GM19467 (cell line): ENCODE data around the gene ADAMTS16.

Experiments used
- ATAC-seq: cut with Tn5 transposase; IDR thresholded peaks from one replicate; pipeline ENCODE4 v1.9.1; 2021; ENCODE audit warnings: mild to moderate bottlenecking, moderate library complexity; ENCODE audit not compliant: unreplicated experiment

Gene ADAMTS16

GRCh38 chr5:5306696-5307095 lies 166.6 kb downstream of the ADAMTS16 start:
- no peak for ATAC-seq

- ATAC-seq = no peak
Measured at GRCh38 chr5:5308319-5308718, 168.2 kb downstream of the ADAMTS16 start.

GRCh38 chr5:5309645-5310044 lies 169.5 kb downstream of the ADAMTS16 start:
- ATAC-seq = no peak

- no peak for ATAC-seq
Measured at GRCh38 chr5:5313101-5313635, 173.0 kb downstream of the ADAMTS16 start.

- no peak for ATAC-seq
Measured at GRCh38 chr5:5314166-5314565, 174.0 kb downstream of the ADAMTS16 start.

GRCh38 chr5:5314626-5315025 lies 174.5 kb downstream of the ADAMTS16 start:
- no peak for ATAC-seq

GRCh38 chr5:5315068-5315980 lies 175.2 kb downstream of the ADAMTS16 start:
- ATAC-seq = no peak

- no peak for ATAC-seq
Measured at GRCh38 chr5:5316334-5316733, 176.2 kb downstream of the ADAMTS16 start.

- ATAC-seq = no peak
Measured at GRCh38 chr5:5317976-5318375, 177.8 kb downstream of the ADAMTS16 start.

GRCh38 chr5:5318426-5319190 lies 178.5 kb downstream of the ADAMTS16 start:
- no peak for ATAC-seq

- ATAC-seq = no peak
Measured at GRCh38 chr5:5320062-5320805, 180.1 kb downstream of the ADAMTS16 start.

GRCh38 chr5:5321137-5321536 lies 181.0 kb downstream of the ADAMTS16 start:
- no peak for ATAC-seq

GRCh38 chr5:5323551-5323950 lies 183.4 kb downstream of the ADAMTS16 start:
- no peak for ATAC-seq

- no peak for ATAC-seq
Measured at GRCh38 chr5:5326115-5326758, 186.1 kb downstream of the ADAMTS16 start.

GRCh38 chr5:5327126-5327525 lies 187.0 kb downstream of the ADAMTS16 start:
- no peak for ATAC-seq

- no peak for ATAC-seq
Measured at GRCh38 chr5:5330728-5331452, 190.8 kb downstream of the ADAMTS16 start.

- no peak for ATAC-seq
Measured at GRCh38 chr5:5331848-5332247, 191.7 kb downstream of the ADAMTS16 start.

GRCh38 chr5:5332287-5332686 lies 192.2 kb downstream of the ADAMTS16 start:
- ATAC-seq = no peak

GRCh38 chr5:5335107-5335506 lies 195.0 kb downstream of the ADAMTS16 start:
- ATAC-seq = no peak
